GM19240 (cell line): ENCODE results near the gene SLC25A38.
A peak's percentile ranks its signal among the peaks of the same experiment; 100 is the strongest.

Source experiments
- DNase-seq: peaks from one replicate; pipeline ENCODE4 v3.0.0; 2011; ENCODE audit warnings: low spot score; ENCODE audit not compliant: insufficient read length

The SLC25A38 gene

GRCh38 chr3:39376959-39377634, 6.1 kb upstream of the SLC25A38 start:
- no peak for DNase-seq

GRCh38 chr3:39378088-39378487, 5.1 kb upstream of the SLC25A38 start:
- DNase-seq: no peak

DNA sequence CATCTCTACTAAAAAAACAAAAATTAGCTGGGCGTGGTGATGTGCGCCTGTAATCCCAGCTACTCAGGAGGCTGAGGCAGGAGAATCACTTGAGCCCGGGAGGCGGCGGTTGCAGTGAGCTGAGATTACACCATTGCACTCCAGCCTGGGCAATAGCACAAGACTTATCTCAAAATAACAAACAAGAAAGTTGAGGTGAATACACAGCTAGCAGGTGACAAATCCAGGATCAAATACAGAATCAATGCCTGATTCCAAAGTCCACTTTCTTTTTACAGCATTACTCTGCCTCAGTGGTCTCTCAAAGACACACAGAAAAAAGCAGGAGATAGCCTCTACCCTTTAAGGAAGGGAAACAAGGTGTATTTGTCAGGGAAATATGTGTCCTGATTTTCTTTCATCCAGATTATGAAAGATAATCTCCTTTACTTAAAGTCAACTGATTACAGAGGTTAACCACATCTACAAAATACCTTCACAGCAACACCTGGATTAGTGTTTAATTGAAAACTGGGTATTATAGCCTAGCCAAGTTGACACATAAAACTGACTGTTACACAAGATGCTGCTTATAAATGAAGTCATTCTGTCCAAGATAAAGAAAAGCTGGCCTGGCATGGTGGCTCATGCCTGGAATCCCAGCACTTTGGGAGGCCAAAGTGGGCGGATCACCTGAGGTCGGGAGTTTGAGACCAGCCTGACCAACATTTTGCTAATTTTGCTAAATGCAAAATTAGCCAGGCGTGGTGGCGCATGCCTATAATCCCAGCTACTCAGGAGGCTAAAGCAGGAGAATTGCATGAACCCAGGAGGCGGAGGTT, 4.0 kb upstream of the SLC25A38 start:
- DNase-seq: no peak

GRCh38 chr3:39379778-39380155, 3.4 kb upstream of the SLC25A38 start:
- DNase-seq: no peak

- no peak for DNase-seq
These were observed 1.7 kb upstream of the SLC25A38 start for GRCh38 chr3:39381432-39381831.

GRCh38 chr3:39383881-39384664, 903 bp downstream of the SLC25A38 start:
- peak; percentile 85 for DNase-seq

DNA sequence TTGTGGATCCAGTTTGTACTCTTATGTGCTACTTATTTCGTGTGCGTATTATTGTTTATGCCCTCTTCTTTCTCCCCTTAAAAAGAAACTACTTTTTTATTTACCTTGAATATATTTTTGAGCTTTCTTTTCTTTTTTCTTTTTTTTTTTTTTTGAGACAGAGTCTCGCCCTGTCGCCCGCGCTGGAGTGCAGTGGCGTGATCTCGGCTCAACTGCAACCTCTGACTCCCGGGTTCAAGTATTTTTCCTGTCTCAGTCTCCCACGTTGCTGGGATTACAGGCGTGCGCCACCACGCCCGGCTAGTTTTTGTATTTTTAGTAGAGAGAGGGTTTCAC, 1.5 kb downstream of the SLC25A38 start:
- no peak for DNase-seq

GRCh38 chr3:39385456-39386090, 2.4 kb downstream of the SLC25A38 start:
- no peak for DNase-seq

GRCh38 chr3:39386318-39386717, 3.1 kb downstream of the SLC25A38 start:
- DNase-seq: no peak

GRCh38 chr3:39387411-39387975, 4.3 kb downstream of the SLC25A38 start:
- no peak for DNase-seq

- no peak for DNase-seq
These were observed 5.0 kb downstream of the SLC25A38 start for GRCh38 chr3:39388153-39388552.

- DNase-seq: peak; percentile 75
These were observed 5.6 kb downstream of the SLC25A38 start for GRCh38 chr3:39388741-39389248.

DNA sequence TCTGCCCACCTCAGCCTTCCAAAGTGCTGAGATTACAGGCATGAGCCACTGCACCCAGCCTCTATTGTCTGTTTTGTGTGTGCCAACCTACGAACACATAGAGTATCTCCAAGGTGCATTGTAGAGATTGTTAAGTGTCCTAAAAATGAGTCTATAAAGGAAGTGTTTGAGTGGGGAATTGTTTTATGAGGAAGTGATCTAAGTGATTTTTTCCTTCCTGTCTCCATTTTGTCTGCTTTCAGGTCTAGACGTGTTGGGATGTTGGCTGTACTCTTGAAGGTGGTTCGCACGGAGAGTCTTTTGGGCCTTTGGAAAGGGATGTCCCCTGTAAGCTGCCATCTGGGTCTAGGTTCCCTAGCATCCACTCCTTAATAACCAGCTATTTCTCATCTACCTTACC, 7.0 kb downstream of the SLC25A38 start:
- no peak for DNase-seq

GRCh38 chr3:39396690-39397089, 13.5 kb downstream of the SLC25A38 start:
- DNase-seq: no peak

DNA sequence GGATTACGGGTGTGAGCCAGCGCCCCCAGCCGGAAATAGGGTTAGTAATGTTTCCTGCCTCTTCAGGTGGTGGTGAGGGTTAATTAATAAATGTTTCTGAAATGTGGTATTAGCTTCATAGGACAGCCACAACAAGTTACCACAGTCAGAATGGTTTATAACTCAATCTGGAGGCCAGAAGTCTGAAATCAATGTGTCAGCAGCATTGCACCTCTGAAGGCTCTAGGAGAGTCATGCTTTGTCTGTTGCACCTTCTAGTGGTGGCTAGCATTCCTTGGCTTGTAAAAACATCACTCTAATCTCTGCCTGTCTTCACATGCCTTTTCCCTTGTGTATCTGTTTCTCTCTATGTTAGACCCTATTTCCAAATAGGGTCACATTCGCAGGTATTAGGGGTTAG, 15.5 kb downstream of the SLC25A38 start:
- no peak for DNase-seq

DNA sequence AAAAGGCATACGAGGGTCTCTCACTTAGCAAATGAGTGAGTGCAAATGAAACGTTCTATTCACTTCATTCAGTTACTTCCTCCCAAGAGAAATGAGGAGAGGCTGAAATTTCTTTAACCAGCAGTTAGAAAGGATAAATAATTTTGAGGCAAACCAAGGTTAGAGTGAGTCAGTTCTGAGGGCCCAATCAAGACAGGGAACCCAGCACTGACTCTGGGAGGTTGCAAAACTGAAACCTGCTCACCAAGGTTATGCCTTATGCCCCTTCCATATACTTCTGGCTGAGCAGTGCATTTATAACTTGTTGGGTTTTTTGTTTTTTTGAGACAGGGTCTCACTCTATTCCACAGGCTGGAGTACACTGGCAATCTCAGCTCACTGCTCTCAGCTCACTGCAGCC, 18.8 kb downstream of the SLC25A38 start:
- DNase-seq: no peak

DNA sequence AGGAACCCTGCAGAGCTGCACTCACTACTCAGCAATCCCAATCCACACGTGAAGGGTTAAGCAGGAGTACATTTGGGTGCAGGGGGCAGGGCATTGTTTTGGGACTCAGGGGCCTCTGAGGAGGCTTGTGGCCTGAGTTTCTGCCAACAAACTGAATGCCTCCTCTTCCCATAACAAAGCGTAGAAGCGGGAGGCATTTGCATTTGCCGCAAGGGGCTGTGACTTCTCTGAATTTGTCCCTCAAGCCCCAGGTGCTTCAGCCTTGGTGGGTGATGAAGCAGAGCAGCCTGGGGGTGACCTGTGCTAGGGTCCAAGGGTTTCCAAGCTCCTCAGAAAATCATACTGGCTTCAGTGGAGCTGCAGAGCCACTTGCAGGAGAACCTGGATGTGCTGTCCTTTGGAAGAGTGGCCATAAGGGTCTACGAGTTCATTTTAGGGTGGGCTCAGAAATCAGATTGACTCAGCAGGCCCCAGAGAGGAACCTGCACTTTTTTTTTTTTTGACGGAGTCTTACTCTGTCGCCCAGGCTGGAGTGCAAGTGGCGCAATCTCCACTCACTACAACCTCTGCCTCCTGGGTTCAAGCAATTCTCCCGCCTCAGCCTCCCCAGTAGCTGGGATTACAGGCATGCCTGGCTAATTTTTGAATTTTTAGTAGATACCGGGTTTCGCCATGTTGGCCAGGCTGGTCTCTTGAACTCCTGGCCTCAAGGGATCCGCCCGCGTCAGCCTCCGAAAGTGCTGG, 21.9 kb downstream of the SLC25A38 start:
- no peak for DNase-seq

- no peak for DNase-seq
These were observed 22.7 kb downstream of the SLC25A38 start for GRCh38 chr3:39405687-39406367.

GRCh38 chr3:39406368-39407258, 23.4 kb downstream of the SLC25A38 start, which contains the start of gene RPSA:
RPSA (plus strand) TSS chr3:39406720; CDS start chr3:39407654, 934 bp downstream.
- DNase-seq: peak; percentile 80
